ENCODE results near the gene ZNF516. TPM values are rescaled to one million over a fixed set of nuclear protein-coding genes. Genes with fewer than 3 reads are reported as not detected.

The ZNF516 gene
- total and polyA plus RNA-seq, 10 of the 15 experiments (the other 5 are each of a cell fraction or from before 2014, with no cell fraction given), result 2.0 to 32.0 (median 8.3) TPM

DNA sequence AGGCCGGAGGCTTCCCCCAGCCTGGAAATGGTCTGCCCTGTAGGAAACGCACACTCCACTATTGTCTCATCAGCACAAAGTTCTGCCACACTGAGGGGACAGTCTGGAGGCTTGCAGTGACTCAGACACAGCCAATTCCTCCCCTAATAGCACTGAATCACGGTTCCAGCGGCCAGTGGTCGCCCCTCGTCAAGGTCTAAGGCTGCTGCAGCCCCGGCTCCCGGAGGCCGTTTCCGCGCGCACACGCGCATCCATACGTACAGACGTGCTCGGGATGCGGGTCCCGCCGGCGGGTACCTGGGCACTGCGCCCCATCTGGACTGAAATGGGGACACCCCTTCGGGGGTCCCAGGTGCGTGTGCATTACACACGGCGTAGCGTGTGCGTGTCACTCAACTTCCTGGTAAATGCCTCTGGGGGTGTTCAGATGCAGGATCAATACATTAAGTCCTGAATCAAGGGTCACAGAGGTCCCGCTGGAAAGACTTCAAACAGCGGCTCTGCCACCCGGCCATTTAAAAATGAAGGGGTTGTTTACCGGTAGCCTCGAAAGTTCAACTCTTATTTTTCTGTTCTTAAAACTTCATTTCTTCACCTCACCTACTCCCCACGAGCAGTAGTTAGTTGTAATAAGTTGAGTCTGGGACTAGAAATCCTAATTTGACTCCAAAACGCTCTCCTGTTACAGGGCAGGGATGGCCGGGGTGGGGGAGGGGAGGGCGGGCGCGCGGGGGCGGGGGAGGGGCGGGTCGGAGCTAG is 572 bp upstream of the ZNF516 start (continued):
- TF ChIP-seq PRDM15 (CRISPR knock-in tag; IDR thresholded peaks at IDR 0.05) (no peak), CREB1 (IDR thresholded peaks at IDR 0.05; ENCODE audit: low read depth) (peak; percentile 46; the same call in 1 of the 2 replicates), ATF2 (IDR thresholded peaks at IDR 0.05; ENCODE audit: low read length) (no peak), POLR2A (IDR thresholded peaks at IDR 0.05; ENCODE audit: low read depth, low read length) (peak; percentile 88), MXI1 (IDR thresholded peaks at IDR 0.05; ENCODE audit: low read depth, low read length) (no peak), YBX1 (IDR thresholded peaks at IDR 0.05) (no peak), SUZ12 (IDR thresholded peaks at IDR 0.05; ENCODE audit: unreplicated experiment) (no peak), ZBTB4 (CRISPR knock-in tag; IDR thresholded peaks at IDR 0.05) (no peak), EED (IDR thresholded peaks at IDR 0.05; ENCODE audit: low read depth) (0 out of 2 replicates have a peak, but pooled peaks have one; percentile 19), ZSCAN29 (IDR thresholded peaks at IDR 0.05) (no peak)
- TF ChIP-seq, protein P1, sequence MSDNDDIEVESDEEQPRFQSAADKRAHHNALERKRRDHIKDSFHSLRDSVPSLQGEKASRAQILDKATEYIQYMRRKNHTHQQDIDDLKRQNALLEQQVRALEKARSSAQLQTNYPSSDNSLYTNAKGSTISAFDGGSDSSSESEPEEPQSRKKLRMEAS (IDR thresholded peaks at IDR 0.05; ENCODE audit: low read depth, low read length), result no peak
- TF ChIP-seq, protein P2, sequence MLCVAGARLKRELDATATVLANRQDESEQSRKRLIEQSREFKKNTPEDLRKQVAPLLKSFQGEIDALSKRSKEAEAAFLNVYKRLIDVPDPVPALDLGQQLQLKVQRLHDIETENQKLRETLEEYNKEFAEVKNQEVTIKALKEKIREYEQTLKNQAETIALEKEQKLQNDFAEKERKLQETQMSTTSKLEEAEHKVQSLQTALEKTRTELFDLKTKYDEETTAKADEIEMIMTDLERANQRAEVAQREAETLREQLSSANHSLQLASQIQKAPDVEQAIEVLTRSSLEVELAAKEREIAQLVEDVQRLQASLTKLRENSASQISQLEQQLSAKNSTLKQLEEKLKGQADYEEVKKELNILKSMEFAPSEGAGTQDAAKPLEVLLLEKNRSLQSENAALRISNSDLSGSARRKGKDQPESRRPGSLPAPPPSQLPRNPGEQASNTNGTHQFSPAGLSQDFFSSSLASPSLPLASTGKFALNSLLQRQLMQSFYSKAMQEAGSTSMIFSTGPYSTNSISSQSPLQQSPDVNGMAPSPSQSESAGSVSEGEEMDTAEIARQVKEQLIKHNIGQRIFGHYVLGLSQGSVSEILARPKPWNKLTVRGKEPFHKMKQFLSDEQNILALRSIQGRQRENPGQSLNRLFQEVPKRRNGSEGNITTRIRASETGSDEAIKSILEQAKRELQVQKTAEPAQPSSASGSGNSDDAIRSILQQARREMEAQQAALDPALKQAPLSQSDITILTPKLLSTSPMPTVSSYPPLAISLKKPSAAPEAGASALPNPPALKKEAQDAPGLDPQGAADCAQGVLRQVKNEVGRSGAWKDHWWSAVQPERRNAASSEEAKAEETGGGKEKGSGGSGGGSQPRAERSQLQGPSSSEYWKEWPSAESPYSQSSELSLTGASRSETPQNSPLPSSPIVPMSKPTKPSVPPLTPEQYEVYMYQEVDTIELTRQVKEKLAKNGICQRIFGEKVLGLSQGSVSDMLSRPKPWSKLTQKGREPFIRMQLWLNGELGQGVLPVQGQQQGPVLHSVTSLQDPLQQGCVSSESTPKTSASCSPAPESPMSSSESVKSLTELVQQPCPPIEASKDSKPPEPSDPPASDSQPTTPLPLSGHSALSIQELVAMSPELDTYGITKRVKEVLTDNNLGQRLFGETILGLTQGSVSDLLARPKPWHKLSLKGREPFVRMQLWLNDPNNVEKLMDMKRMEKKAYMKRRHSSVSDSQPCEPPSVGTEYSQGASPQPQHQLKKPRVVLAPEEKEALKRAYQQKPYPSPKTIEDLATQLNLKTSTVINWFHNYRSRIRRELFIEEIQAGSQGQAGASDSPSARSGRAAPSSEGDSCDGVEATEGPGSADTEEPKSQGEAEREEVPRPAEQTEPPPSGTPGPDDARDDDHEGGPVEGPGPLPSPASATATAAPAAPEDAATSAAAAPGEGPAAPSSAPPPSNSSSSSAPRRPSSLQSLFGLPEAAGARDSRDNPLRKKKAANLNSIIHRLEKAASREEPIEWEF (IDR thresholded peaks at IDR 0.05; ENCODE audit: insufficient replicate concordance, low read depth, low read length), result no peak
- TF ChIP-seq, protein P3, sequence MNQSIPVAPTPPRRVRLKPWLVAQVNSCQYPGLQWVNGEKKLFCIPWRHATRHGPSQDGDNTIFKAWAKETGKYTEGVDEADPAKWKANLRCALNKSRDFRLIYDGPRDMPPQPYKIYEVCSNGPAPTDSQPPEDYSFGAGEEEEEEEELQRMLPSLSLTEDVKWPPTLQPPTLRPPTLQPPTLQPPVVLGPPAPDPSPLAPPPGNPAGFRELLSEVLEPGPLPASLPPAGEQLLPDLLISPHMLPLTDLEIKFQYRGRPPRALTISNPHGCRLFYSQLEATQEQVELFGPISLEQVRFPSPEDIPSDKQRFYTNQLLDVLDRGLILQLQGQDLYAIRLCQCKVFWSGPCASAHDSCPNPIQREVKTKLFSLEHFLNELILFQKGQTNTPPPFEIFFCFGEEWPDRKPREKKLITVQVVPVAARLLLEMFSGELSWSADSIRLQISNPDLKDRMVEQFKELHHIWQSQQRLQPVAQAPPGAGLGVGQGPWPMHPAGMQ (IDR thresholded peaks at IDR 0.05; ENCODE audit: borderline replicate concordance), result no peak

Measured in GM12878 (cell line).